Stimulated activated naive CD4-positive, alpha-beta T cell treated with Interleukin-2 at 50 U/mL for 16 hours (primary cell): ENCODE results near the gene PAK3.

Source experiments
- DNase-seq: peaks from one replicate; lab custom pipeline; 2025; lab: John Stamatoyannopoulos, UW

PAK3 gene

GRCh38 chrX:111262086-111262485 is 166.1 kb downstream of the PAK3 start:
- no peak for DNase-seq

- no peak for DNase-seq
These were observed 168.4 kb downstream of the PAK3 start for GRCh38 chrX:111264385-111264784.

- DNase-seq, result no peak
These were observed 169.5 kb downstream of the PAK3 start for GRCh38 chrX:111265486-111265885.

- no peak for DNase-seq
These were observed 172.5 kb downstream of the PAK3 start for GRCh38 chrX:111268506-111268905.

GRCh38 chrX:111270339-111270738 is 174.3 kb downstream of the PAK3 start, which contains the start of gene CAPN6:
TSS of gene CAPN6 (minus strand) at chrX:111270483. CDS start at chrX:111263936, 6,547 bp downstream.
- no peak for DNase-seq
